Stimulated activated CD8-positive, alpha-beta memory T cell treated with anti-CD3 and anti-CD28 coated beads, Interleukin-7, amount 100 ng/mL, for 48 hours (primary cell): Measurements from ENCODE around the gene CENPU.
A peak's percentile ranks its signal among the peaks of the same experiment; 100 is the strongest.

Experiments used
- DNase-seq, 2 donors: peaks; one replicate each; pipeline ENCODE4 v3.0.0-alpha.2; 2020; ENCODE audit warnings: low read depth in 1 of 2; ENCODE audit errors: extremely low read depth in 1 of 2

CENPU gene

GRCh38 chr4:184715526-184715925, 18.4 kb downstream of the CENPU start:
- DNase-seq = no peak

- no peak for DNase-seq
These were observed 20.0 kb downstream of the CENPU start for GRCh38 chr4:184713887-184714286.

DNA sequence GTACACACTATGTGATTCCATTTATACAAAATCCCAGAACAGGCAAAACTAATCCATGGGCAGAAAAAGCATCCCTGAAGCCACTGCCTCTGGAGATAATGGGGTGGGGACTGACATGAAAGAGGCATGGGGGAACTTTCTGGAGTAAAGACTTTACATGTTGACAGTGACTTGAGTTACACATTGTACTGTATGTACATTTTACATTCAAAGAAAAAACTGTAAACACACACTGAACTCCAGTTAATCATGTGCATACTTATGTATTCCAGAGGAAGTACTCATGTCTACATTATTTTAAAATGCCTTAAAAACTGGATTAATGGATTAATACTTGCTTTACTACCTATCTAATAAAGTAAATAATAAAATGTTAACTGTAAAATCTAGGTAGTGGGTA, 21.6 kb downstream of the CENPU start:
- DNase-seq = no peak

DNA sequence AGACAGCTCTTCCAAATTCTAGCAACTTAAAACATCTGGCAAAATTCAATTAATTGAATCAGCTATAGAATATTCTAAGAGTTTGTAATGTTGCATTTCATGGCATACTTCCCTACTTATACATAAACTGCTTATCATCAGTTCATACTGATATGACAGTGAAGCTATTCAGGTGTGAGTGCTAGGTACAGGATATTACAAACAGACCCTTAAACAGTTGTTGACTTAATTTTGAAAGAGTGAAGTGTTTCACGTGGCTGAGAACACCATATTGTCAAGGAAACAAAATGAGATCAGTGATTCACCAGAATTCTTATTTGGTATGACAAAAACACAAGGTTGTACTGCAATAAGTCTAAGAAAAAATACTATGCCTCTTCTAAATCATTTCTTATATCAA, 27.4 kb downstream of the CENPU start:
- no peak for DNase-seq

DNA sequence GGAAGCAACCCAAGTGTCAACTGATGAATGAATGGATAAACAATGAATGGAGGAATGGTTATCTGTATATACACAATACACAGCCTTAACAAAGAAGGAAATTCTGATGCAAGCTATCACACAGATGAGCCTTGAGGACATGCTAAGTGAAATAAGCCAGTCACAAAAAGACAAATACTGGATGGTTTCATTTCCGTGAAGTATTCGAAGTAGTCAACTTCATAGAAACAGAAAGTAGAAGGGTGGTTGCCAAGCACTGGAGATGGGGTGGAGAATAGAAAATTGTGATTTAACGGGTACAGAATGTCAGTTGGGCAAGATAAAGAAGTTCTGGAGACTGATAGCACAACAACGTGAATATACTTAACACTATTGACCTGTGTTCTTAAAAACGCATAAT, 28.2 kb downstream of the CENPU start:
- no peak for DNase-seq

DNA sequence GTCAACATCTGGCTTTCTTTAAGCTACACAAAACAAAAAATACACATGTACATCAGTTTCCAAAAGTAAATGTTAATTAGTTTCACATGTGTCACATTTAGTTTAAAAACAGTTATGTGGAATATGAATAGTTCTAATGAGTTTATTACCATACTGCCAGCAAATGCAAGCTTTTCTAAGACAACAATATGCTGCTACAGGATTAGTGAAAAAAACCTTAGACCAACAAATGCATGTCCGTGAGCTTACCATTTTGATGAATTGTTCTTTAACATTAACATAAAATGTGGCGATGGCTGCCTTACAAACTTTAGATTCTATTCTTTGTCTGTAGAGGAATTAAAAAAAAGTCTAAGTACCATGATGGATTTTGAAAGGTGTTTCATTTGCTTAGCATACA, 31.8 kb downstream of the CENPU start:
- no peak for DNase-seq

GRCh38 chr4:184699941-184700340, 34.0 kb downstream of the CENPU start:
- DNase-seq = no peak

- no peak for DNase-seq
These were observed 35.9 kb downstream of the CENPU start for GRCh38 chr4:184697956-184698355.

DNA sequence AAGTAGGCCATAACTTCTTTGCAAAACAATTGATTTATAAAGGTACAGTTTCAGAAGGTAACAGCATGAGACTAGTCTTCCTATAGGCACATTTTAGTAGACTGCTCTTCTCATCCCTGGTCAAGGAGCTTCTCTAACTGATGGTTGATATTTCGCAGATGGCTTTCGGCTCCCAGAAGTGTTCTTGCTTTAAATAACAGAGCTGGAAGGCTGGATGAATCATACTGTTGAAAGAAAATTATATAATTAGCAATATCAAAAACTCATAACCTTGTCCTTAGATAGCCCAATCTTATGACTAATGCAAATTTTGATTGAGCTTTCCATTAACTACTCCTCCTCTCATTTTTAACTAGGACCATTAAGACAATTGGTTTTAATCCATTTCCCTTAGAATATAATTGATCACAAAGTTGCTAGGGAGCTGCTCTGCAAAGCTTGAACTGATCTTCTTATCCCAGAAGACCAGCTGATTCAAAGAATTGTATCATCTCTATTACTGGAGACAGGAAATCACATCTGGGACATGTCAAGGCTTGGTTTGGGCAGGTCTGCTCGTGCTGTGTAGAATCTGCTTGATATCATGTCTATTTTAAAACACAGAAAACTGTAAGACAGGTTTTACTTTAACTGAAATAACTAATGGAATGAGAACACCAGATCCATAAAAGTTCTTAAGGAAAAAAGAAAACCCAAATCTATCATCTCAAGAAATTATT, 38.6 kb downstream of the CENPU start:
- no peak for DNase-seq

DNA sequence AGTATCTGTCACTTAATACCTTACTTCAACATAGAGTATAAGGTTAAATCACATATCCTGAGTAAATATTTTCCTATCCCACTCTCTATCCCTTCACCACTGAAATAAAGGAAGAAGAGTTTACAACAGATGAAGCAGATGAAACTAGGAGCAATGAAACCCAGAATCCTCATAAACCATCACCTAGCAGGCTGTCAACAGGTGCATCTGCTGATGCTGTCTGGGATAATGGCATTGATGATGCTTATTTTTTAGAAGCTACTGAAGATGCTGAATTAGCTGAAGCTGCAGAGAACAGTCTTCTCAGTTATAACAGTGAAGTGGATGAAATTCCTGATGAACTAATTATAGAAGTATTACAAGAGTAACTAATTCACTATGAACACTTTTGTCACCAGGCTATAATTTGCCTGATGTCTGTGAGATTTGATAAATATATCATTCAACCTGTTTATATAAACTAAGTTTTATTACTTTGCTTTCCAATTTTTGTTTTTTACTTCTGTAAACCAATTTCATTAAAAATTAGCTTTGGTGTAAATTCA, 39.4 kb downstream of the CENPU start:
- no peak for DNase-seq

- DNase-seq = no peak
These were observed 40.8 kb downstream of the CENPU start for GRCh38 chr4:184693056-184693455.

DNA sequence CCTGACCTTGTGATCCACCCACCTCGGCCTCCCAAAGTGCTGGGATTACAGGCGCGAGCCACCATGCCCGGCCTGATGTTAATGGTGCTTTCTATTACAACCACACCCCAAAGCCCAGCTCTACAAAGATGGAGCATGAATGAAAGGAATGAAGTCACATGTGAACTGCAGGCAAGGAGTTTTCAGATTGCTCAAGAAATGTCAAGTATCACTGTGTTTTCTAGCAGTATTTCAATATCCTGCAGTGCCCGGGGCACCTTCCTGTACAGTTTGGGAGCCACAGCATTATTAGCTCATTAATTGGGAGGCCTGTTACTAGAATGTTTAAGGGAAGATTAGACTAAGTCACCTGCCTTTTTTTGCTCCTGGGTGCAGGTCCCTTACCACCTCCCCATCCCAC, 44.2 kb downstream of the CENPU start:
- no peak for DNase-seq

GRCh38 chr4:184688447-184688846, 45.4 kb downstream of the CENPU start:
- DNase-seq = peak in 1 of 2 donors; percentile 31

GRCh38 chr4:184688005-184688404, 45.9 kb downstream of the CENPU start:
- DNase-seq = no peak

DNA sequence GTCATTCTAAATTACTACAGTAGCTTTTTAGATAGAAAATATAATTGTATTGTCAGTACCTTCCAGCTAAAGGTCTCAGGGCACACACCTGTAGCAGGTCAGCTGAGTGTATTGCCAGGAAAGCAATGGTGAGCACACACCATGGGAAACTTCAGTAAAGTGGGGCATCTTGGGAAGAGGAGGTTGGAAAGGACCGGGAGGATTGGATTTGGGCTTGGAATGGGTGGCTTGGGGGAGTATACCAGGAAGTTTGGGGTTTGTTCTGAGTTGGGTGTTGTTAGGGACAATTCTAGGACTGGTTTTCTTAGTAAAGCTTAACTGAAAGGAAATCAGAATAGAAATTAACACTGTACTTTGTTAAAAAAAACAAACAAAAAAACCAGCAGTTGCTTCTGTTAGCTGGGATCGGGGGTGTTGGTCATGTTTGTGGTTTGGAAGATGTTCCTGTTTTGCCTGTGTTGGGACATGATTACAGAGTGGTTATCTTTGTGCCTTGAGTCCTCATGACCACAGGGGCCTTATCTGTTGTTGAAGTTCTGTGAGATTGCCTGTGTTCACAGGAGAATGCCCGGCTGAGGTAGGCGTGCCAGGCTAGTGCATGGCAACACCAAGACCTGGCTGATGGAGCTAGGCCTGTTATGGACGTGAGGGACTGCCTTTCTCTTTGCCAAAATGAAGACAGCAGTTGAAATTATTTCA, 49.3 kb downstream of the CENPU start:
- DNase-seq = no peak

- DNase-seq = no peak
These were observed 52.0 kb downstream of the CENPU start for GRCh38 chr4:184681916-184682315.

DNA sequence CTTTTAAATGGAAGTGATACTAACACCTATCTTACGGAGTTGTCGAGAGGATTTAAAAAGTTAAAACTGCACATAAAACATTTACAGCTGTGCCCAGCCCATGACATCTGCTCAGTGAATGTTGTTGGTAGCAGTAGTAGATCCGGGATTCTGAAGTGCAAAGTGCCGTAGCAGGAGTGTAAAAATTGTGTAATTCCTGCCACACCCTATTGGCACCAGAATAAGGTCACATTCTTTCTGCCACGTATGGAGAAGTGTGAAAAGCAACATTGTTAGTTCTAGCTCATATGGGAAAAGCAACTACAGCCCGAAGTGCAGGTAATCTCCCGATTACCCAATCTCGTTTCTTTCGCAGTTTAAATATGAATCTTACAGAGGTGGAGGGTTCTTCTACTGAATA, 53.2 kb downstream of the CENPU start:
- no peak for DNase-seq

- no peak for DNase-seq
These were observed 57.9 kb downstream of the CENPU start for GRCh38 chr4:184675821-184676492.

DNA sequence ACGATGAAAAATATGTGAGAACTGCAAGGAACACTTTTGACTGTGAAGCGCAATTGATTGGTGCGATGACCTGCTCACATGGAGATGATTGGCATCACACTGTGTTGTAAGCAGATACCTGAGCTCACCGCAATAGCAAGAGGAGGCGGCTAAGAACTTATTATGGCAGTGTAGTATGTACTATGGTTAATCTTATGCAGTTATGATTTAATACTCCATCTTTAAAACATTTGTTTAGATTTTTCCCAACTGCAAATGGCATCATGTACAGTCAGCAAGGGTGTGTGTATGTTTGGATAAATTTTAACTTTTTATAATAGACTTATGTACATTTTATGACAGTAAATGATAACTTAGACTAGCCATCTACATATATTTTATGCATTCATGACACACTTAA, 58.9 kb downstream of the CENPU start:
- DNase-seq = no peak

DNA sequence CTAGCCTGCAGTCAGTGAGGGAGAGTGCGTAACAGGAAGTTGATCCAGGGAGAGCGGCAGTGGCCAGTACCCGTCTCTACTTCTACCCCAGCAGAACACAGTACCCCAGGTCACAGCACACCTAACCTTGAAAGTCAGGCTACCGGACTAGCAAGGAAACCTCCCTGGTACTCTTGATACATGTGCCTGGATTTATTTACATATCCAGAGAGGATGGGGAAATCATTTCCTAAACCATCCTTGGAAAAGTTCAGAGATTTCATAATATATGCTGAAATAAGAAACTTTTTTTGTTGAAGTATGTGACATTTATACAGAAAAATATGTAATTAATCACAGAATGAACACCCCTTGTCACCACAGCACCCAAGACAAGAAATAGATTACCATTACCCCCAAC, 59.9 kb downstream of the CENPU start:
- no peak for DNase-seq

- DNase-seq = no peak
These were observed 61.2 kb downstream of the CENPU start for GRCh38 chr4:184672741-184673140.

- no peak for DNase-seq
These were observed 62.8 kb downstream of the CENPU start for GRCh38 chr4:184671101-184671500.
